ENCODE results near the gene ADPRHL1. TPM values are rescaled to one million over a fixed set of nuclear protein-coding genes. Genes with fewer than 3 reads are reported as not detected.

ADPRHL1 gene
- total RNA-seq, 1 donor from 2014 or later: 2.8 TPM

- Mint-ChIP-seq H3K4me3 (no peak overlapping the region), H3K27me3 (ENCODE audit: low read depth) (no peaks in the 10 kb centered on the region), H3K36me3 (ENCODE audit: low read depth) (no peaks in the 10 kb centered on the region), H3K27ac (ENCODE audit: unreplicated experiment) (peak overlapping the region; percentile 95), H3K9me3 (no peaks in the 10 kb centered on the region), H3K4me1 (peaks cover 8% of the 10 kb centered on the region)
- no peak for TF ChIP-seq CTCF (conservative IDR thresholded peaks at IDR 0.05)
- DNase-seq (ENCODE audit: low read depth, low spot score): no peak
These were observed 46.8 kb downstream of the ADPRHL1 start for GRCh38 chr13:113406321-113407102.

- H3K27ac Mint-ChIP-seq (ENCODE audit: unreplicated experiment): peak overlapping the region; percentile 95
- no peaks in the 10 kb centered on the region for H3K27me3 Mint-ChIP-seq (ENCODE audit: low read depth)
- H3K36me3 Mint-ChIP-seq (ENCODE audit: low read depth): no peaks in the 10 kb centered on the region
- DNase-seq (ENCODE audit: low read depth, low spot score): no peak
- no peak for TF ChIP-seq CTCF (conservative IDR thresholded peaks at IDR 0.05)
- peaks cover 8% of the 10 kb centered on the region for H3K4me1 Mint-ChIP-seq
- H3K4me3 Mint-ChIP-seq: no peak overlapping the region
- H3K9me3 Mint-ChIP-seq: no peaks in the 10 kb centered on the region
These were observed 47.6 kb downstream of the ADPRHL1 start for GRCh38 chr13:113405481-113406300.

- Mint-ChIP-seq H3K4me3 (no peak overlapping the region), H3K36me3 (ENCODE audit: low read depth) (no peaks in the 10 kb centered on the region), H3K9me3 (no peaks in the 10 kb centered on the region), H3K27ac (ENCODE audit: unreplicated experiment) (no peak overlapping the region), H3K27me3 (ENCODE audit: low read depth) (no peaks in the 10 kb centered on the region), H3K4me1 (peaks cover 8% of the 10 kb centered on the region)
- DNase-seq (ENCODE audit: low read depth, low spot score): no peak
- no peak for TF ChIP-seq CTCF (conservative IDR thresholded peaks at IDR 0.05)
These were observed 48.4 kb downstream of the ADPRHL1 start for GRCh38 chr13:113404723-113405471.

GRCh38 chr13:113404366-113404722 is 48.9 kb downstream of the ADPRHL1 start:
- no peak overlapping the region for H3K27ac Mint-ChIP-seq (ENCODE audit: unreplicated experiment)
- peaks cover 8% of the 10 kb centered on the region for H3K4me1 Mint-ChIP-seq
- no peak for TF ChIP-seq CTCF (conservative IDR thresholded peaks at IDR 0.05)
- DNase-seq (ENCODE audit: low read depth, low spot score): no peak
- no peak overlapping the region for H3K4me3 Mint-ChIP-seq
- H3K27me3 Mint-ChIP-seq (ENCODE audit: low read depth): no peaks in the 10 kb centered on the region
- no peaks in the 10 kb centered on the region for H3K9me3 Mint-ChIP-seq
- no peaks in the 10 kb centered on the region for H3K36me3 Mint-ChIP-seq (ENCODE audit: low read depth)

DNA sequence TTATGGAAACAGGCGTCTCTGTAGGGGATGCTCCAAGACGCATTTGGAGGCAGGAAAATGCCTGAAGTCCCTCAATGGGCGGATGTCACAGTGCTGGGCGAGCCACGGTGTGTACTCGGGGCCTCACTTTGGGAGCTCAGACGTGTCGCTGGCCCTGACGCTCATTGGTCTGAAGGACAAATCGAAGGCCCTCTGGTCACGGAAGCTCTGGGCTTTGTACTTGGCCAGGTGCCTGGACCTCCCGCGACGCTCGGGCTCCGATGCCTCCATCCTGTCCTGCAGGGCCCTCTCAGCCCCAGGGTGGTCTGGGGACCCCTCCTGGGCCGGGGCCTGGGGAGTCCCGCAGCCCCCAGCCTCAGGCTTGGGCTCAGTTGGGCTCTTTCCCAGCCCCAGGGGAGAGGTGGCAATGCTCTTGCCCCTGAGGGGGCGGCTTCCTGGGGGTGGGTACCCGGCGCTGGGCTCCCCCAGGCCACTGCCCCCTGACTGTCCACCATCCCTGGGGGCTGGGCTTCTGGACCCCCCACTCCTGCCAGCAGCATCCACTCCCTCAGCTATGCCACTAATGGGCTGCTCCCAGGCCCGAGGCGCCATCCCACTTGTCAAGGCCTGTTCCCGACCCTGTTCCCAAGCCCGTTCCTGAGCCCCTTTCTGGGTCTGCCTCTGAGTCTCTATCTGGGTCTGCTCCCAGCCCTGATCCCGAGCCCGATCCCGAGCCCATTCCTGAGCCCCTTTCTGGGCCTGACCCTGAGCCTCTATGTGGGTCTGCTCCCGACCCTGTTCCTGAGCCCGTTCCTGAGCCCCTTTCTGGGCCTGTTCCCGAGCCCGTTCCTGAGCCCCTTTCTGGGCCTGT is 49.8 kb downstream of the ADPRHL1 start:
- H3K27me3 Mint-ChIP-seq (ENCODE audit: low read depth): no peaks in the 10 kb centered on the region
- TF ChIP-seq CTCF (conservative IDR thresholded peaks at IDR 0.05): no peak
- peaks cover 7% of the 10 kb centered on the region for H3K4me1 Mint-ChIP-seq
- H3K9me3 Mint-ChIP-seq: no peaks in the 10 kb centered on the region
- H3K27ac Mint-ChIP-seq (ENCODE audit: unreplicated experiment): peak overlapping the region; percentile 12
- H3K36me3 Mint-ChIP-seq (ENCODE audit: low read depth): no peaks in the 10 kb centered on the region
- no peak for DNase-seq (ENCODE audit: low read depth, low spot score)
- H3K4me3 Mint-ChIP-seq: no peak overlapping the region

Measured in neural crest cell (in vitro differentiated cells).